IMR-90 (cell line): ENCODE results near the gene PIMREG. TPM values are rescaled to one million over a fixed set of nuclear protein-coding genes. Genes with fewer than 3 reads are reported as not detected.
A peak's percentile ranks its signal among the peaks of the same experiment; 100 is the strongest.

Experiments used
- ATAC-seq: fragments of 200-7000 bp; cut with Tn5 transposase; 2 replicates; pipeline ENCODE4 v1.9.1; 2020; ENCODE audit warnings: low read depth, mild to moderate bottlenecking, moderate library complexity
- BruUV-seq: library from RNA; stranded (reverse); fragments of 400-500 nt; replicated peaks from 2 replicates; lab custom pipeline; 2021; lab: Mats Ljungman, UMichigan
- CTCF ChIA-PET: fragments of 300-600 bp; formaldehyde crosslinking; extraction: SDS; loops from one replicate; lab custom pipeline; 2021; ENCODE audit warnings: antibody characterized with exemption; lab: Yijun Ruan, JAX
- POLR2A ChIA-PET: fragments of 300-600 bp; sonication (Branson Sonifier 250); formaldehyde crosslinking; loops from one replicate; lab custom pipeline; 2022; ENCODE audit warnings: antibody characterized with exemption; ENCODE audit not compliant: unreplicated experiment; lab: Charles Lee
- DNase-seq: peaks from one replicate; pipeline ENCODE4 v3.0.0; 2013
- H2AFZ ChIP-seq: replicated peaks from 2 replicates; pipeline ENCODE3; 2013; ENCODE audit warnings: low read length, mild to moderate bottlenecking; ENCODE audit not compliant: poor library complexity
- H2AK5ac ChIP-seq: 2 replicates; pipeline ENCODE4 v1.6.1; 2013; ENCODE audit warnings: low read depth, low read length, inconsistent platforms
- H2AK9ac ChIP-seq: replicated peaks from 2 replicates; pipeline ENCODE3; 2013; ENCODE audit warnings: mild to moderate bottlenecking, low read depth, low read length, moderate library complexity; ENCODE audit not compliant: poor library complexity
- H2BK120ac ChIP-seq: 2 replicates; pipeline ENCODE4 v1.6.1; 2013; ENCODE audit warnings: low read depth, low read length, inconsistent platforms
- H2BK15ac ChIP-seq: 3 replicates; pipeline ENCODE4 v1.6.1; 2013; ENCODE audit warnings: low read depth, low read length, inconsistent platforms
- H2BK20ac ChIP-seq: 2 replicates; pipeline ENCODE4 v1.6.1; 2013; ENCODE audit warnings: low read depth, mild to moderate bottlenecking, inconsistent platforms, low read length, moderate library complexity
- H2BK5ac ChIP-seq: 2 replicates; pipeline ENCODE4 v1.6.1; 2013; ENCODE audit warnings: mild to moderate bottlenecking, low read depth, low read length, inconsistent platforms; ENCODE audit not compliant: poor library complexity, severe bottlenecking
- H3K14ac ChIP-seq: replicated peaks from 2 replicates; pipeline ENCODE4 v1.6.1; 2013; ENCODE audit warnings: low read depth, low read length, inconsistent platforms
- H3K18ac ChIP-seq: 2 replicates; pipeline ENCODE4 v1.6.1; 2013; ENCODE audit warnings: low read depth, low read length, control low read depth
- H3K23ac ChIP-seq: 2 replicates; pipeline ENCODE4 v1.6.1; 2013; ENCODE audit warnings: low read depth, low read length, inconsistent platforms
- H3K27ac ChIP-seq: 2 replicates; pipeline ENCODE4 v1.5.1; 2013; ENCODE audit warnings: mild to moderate bottlenecking, control low read depth, low read length; ENCODE audit not compliant: insufficient read depth
- H3K27me3 ChIP-seq: 2 replicates; pipeline ENCODE4 v1.6.1; 2013; ENCODE audit warnings: low read length; ENCODE audit not compliant: control insufficient read depth, insufficient read depth
- H3K36me3 ChIP-seq: 2 replicates; pipeline ENCODE4 v1.6.1; 2013; ENCODE audit warnings: low read length, mixed read lengths; ENCODE audit not compliant: control insufficient read depth, insufficient read depth
- H3K4ac ChIP-seq: 2 replicates; pipeline ENCODE4 v1.6.1; 2013; ENCODE audit warnings: low read depth, low read length, inconsistent platforms
- H3K4me1 ChIP-seq: 2 replicates; pipeline ENCODE4 v1.6.1; 2013; ENCODE audit warnings: low read length, mixed read lengths; ENCODE audit not compliant: control insufficient read depth, insufficient read depth
- H3K4me2 ChIP-seq: 2 replicates; pipeline ENCODE4 v1.6.1; 2013; ENCODE audit warnings: low read depth, mild to moderate bottlenecking, control low read depth, low read length, moderate library complexity
- H3K4me3 ChIP-seq: 2 replicates; pipeline ENCODE4 v1.5.1; 2013; ENCODE audit warnings: low read depth, mild to moderate bottlenecking, control low read depth, low read length, moderate library complexity; ENCODE audit not compliant: insufficient read depth
- H3K56ac ChIP-seq: 2 replicates; pipeline ENCODE4 v1.6.1; 2013; ENCODE audit warnings: low read length, inconsistent platforms; ENCODE audit not compliant: insufficient read depth; ENCODE audit errors: extremely low read depth
- H3K79me1 ChIP-seq, 2 experiments: 2 replicates each; pipeline ENCODE4 v1.6.1; 2013; ENCODE audit warnings: low read length in 2 of 2, inconsistent platforms in 1 of 2, low read depth in 1 of 2
- H3K9ac ChIP-seq: 2 replicates; pipeline ENCODE4 v1.6.1; 2013; ENCODE audit warnings: low read depth, low read length, control low read depth
- H3K9me1 ChIP-seq: 2 replicates; pipeline ENCODE4 v1.6.1; 2013; ENCODE audit warnings: low read length, inconsistent platforms; ENCODE audit not compliant: insufficient read depth
- H3K9me3 ChIP-seq: 2 replicates; pipeline ENCODE4 v1.6.1; 2013; ENCODE audit warnings: low read length; ENCODE audit not compliant: control insufficient read depth, insufficient read depth
- H4K20me1 ChIP-seq: 2 replicates; pipeline ENCODE4 v1.6.1; 2013; ENCODE audit warnings: low read length, inconsistent platforms; ENCODE audit not compliant: insufficient read depth
- H4K5ac ChIP-seq: 2 replicates; pipeline ENCODE4 v1.6.1; 2013; ENCODE audit warnings: mild to moderate bottlenecking, low read depth, low read length, control low read depth
- H4K8ac ChIP-seq, 2 experiments: 2 replicates each; pipeline ENCODE4 v1.6.1; 2013; ENCODE audit warnings: low read depth in 2 of 2, low read length in 2 of 2, control low read depth in 1 of 2, inconsistent platforms in 1 of 2
- H4K91ac ChIP-seq: 2 replicates; pipeline ENCODE4 v1.6.1; 2013; ENCODE audit warnings: low read depth, low read length, inconsistent platforms; ENCODE audit not compliant: insufficient read depth
- BHLHE40 ChIP-seq: fragments of 150-350 bp; IDR thresholded peaks from 2 replicates; pipeline ENCODE4 v1.6.1; 2016; ENCODE audit warnings: mild to moderate bottlenecking, low read depth, low read length
- CEBPB ChIP-seq: IDR thresholded peaks from 2 replicates; pipeline ENCODE4 v1.6.1; 2012; ENCODE audit warnings: low read depth, low read length, improper control_type of control experiment
- CHD1 ChIP-seq: IDR thresholded peaks from 2 replicates; pipeline ENCODE4 v1.6.1; 2012; ENCODE audit warnings: low read depth, low read length, improper control_type of control experiment
- FOS ChIP-seq: fragments of 150-350 bp; IDR thresholded peaks from 2 replicates; pipeline ENCODE4 v1.6.1; 2016; ENCODE audit warnings: low read depth, low read length
- MAZ ChIP-seq: IDR thresholded peaks from 2 replicates; pipeline ENCODE4 v1.6.1; 2012; ENCODE audit warnings: low read depth, mild to moderate bottlenecking, low read length, improper control_type of control experiment, moderate library complexity, borderline replicate concordance
- MXI1 ChIP-seq: IDR thresholded peaks from 2 replicates; pipeline ENCODE4 v1.6.1; 2012; ENCODE audit warnings: low read depth, mild to moderate bottlenecking, low read length, moderate library complexity, borderline replicate concordance
- NFE2L2 ChIP-seq: fragments of 150-350 bp; IDR thresholded peaks from 2 replicates; pipeline ENCODE4 v1.6.1; 2016; ENCODE audit warnings: low read depth, mild to moderate bottlenecking, low read length
- RAD21 ChIP-seq: IDR thresholded peaks from 2 replicates; pipeline ENCODE4 v1.6.1; 2012; ENCODE audit warnings: low read length, improper control_type of control experiment
- SMC3 ChIP-seq: fragments of 150-350 bp; IDR thresholded peaks from 2 replicates; pipeline ENCODE4 v1.6.1; 2016; ENCODE audit warnings: low read depth, mild to moderate bottlenecking, antibody characterized with exemption, low read length, moderate library complexity
- WGBS, 2 experiments: methylation state at CpG; one replicate each; pipeline versions ENCODE4 v1.1.5 to v1.1.7; 2013; ENCODE audit warnings: missing lambda C conversion rate in 2 of 2; ENCODE audit not compliant: insufficient read length in 1 of 2; ENCODE audit errors: extremely low coverage in 2 of 2; 5-methylcytosine and 5-hydroxymethylcytosine counted together
- dilution Hi-C: fragments of 300-500 bp; cut with HindIII; formaldehyde crosslinking; loops from one replicate; pipeline ENCODE4 v1.14.3; 2018; ENCODE audit warnings: low sequenced_read_pairs; ENCODE audit not compliant: unreplicated experiment
- in situ Hi-C: fragments of 300-500 bp; cut with MboI; formaldehyde crosslinking; loops from 3 replicates; pipeline ENCODE4 v1.14.3; 2019; ENCODE audit warnings: low sequenced_read_pairs, inconsistent platforms, mixed read lengths
- intact Hi-C: fragments of 100-400 bp; cut with micrococcal nuclease; formaldehyde crosslinking; loops from 2 replicates; pipeline ENCODE4 v1.10.0; 2022
- polyA plus RNA-seq, 3 experiments: library from polyadenylated mRNA; depleted of rRNA; stranded (reverse); fragments of >200 nt; gene quantifications; 2 replicates each; pipeline ENCODE4 v1.2.3, GENCODE V29; 2012; ENCODE audit warnings: low replicate concordance in 1 of 3
- total RNA-seq: library from RNA; depleted of rRNA; stranded (reverse); fragments of >200 nt; gene quantifications from 2 replicates; pipeline ENCODE4 v1.2.3, GENCODE V29; 2012
- TF ChIP-seq, protein P1 (sequence below): fragments of 150-350 bp; IDR thresholded peaks from 2 replicates; pipeline ENCODE4 v1.6.1; 2017; ENCODE audit warnings: mild to moderate bottlenecking, antibody characterized with exemption, low read length, low read depth

Gene PIMREG
- total and polyA plus RNA-seq, 2 of the 4 experiments (the other 2 are of a cell fraction) = 21.5 to 25.9 TPM

DNA sequence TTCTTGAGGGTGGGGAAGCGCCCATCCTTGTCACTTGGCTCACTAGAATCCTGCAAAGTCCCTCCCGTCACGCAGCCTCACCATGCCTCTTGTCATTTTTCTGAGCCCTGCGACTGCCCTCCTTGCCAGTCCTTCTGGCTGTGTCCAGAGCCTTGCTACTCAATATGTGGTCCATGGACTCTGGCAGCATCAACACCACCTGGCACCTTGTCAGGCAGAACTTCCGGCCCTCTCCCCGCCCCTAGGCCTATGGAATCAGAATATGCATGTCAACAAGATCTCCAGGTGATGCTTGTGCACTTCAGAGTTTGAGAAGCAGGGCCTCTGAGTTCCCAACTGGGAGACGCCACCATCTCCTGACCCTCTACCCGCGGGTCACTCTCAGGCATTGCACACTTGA, 12.1 kb downstream of the PIMREG start:
- Histone ChIP-seq H4K8ac (peak overlapping the region in 1 of 2 experiments; percentile 41; a peak in 1 of 4 replicates), H3K4me1 (peaks cover 13% of the 10 kb centered on the region), H3K4me3 (no peak overlapping the region), H3K9ac (no peak overlapping the region), H4K91ac (peak overlapping the region; percentile 73), H3K27ac (no peak overlapping the region), H2BK120ac (peak overlapping the region; percentile 44), H3K23ac (no peak overlapping the region), H3K18ac (no peak overlapping the region), H3K4ac (peak overlapping the region; percentile 49; the same call in 1 of the 2 replicates), H2BK20ac (peak overlapping the region; percentile 46; the same call in 1 of the 2 replicates), H3K27me3 (no peaks in the 10 kb centered on the region), H4K20me1 (no peaks in the 10 kb centered on the region), H3K14ac (no peak overlapping the region), H3K9me1 (peaks cover 9% of the 10 kb centered on the region), H3K36me3 (no peaks in the 10 kb centered on the region), H2AK5ac (peak overlapping the region; percentile 84), H3K9me3 (no peaks in the 10 kb centered on the region), H2AK9ac (peak overlapping the region; percentile 33), H2AFZ (no peak overlapping the region), H4K5ac (no peak overlapping the region), H3K79me1 (no peaks in the 10 kb centered on the region), H2BK5ac (no peak overlapping the region), H2BK15ac (peak overlapping the region; percentile 50; the same call in 1 of the 3 replicates), H3K56ac (no peak overlapping the region), H3K4me2 (no peak overlapping the region)
- 87% methylated on average over 6 of the region's 9 CpGs; no CpG with 5 or more reads in 1 of the 2 experiments for WGBS, 2 experiments
- intact Hi-C loops (no loop called here), dilution Hi-C loops (no loop called here), in situ Hi-C loops (no loop called here)
- ATAC-seq = no peak
- BruUV-seq = no TSS peak
- TF ChIP-seq MXI1 (no peak), SMC3 (no peak), BHLHE40 (no peak), CEBPB (no peak), MAZ (no peak), CHD1 (no peak), FOS (no peak), RAD21 (no peak), NFE2L2 (no peak)
- TF ChIP-seq, protein P1, sequence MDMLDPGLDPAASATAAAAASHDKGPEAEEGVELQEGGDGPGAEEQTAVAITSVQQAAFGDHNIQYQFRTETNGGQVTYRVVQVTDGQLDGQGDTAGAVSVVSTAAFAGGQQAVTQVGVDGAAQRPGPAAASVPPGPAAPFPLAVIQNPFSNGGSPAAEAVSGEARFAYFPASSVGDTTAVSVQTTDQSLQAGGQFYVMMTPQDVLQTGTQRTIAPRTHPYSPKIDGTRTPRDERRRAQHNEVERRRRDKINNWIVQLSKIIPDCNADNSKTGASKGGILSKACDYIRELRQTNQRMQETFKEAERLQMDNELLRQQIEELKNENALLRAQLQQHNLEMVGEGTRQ = no peak
- CTCF ChIA-PET = no interaction called here
- POLR2A ChIA-PET = no interaction called here
- DNase-seq = no peak
